DMS114 treated with DMSO at 0.1 percent for 48 hours (cell line): Measurements from ENCODE around the gene KRT5.
"Not testable (repeated sequence)": the region's sequence is repeated elsewhere in the genome, so short reads cannot be mapped to it uniquely, and the experiment has no call there.

Experiments used
- DNase-seq: peaks from one replicate; lab custom pipeline; 2025; ENCODE audit not compliant: unreplicated experiment; lab: John Stamatoyannopoulos, UW

The KRT5 gene

GRCh38 chr12:52522346-52523011 is 2.3 kb upstream of the KRT5 start:
- no peak for DNase-seq

DNA sequence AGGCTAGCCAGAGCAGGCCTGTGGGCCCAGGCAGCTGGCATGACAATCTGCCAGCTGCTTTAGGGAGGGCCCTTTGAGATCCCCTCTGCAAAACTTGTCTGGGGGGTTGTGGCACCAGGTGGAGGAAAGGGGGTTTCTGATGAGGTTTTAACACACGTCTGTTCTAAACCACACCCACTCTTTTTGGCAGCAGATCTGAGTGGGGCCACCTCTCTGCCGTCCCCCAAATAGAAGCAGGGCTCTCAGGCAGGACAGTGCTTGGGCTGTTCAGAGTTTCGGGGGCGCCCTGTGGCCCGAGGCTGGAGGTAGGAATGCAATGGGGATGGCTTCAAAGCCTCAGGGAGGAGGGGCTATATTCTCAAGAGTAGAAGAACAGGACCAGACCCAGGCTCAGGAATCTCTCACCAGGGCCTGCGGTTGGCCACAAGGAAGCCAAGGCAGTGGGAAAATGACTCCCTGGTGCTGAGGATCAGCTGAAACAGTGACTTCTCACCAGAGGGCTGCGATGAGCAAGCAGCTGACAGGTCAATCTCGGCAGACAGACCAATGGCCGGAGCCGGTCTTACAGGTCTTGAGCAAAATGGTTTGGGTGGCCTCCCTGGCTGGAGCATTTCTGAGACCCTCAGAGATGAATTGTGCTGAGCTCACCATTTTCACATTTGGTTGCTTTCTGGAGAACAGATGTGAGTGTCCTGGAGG is 1.5 kb upstream of the KRT5 start:
- no peak for DNase-seq

DNA sequence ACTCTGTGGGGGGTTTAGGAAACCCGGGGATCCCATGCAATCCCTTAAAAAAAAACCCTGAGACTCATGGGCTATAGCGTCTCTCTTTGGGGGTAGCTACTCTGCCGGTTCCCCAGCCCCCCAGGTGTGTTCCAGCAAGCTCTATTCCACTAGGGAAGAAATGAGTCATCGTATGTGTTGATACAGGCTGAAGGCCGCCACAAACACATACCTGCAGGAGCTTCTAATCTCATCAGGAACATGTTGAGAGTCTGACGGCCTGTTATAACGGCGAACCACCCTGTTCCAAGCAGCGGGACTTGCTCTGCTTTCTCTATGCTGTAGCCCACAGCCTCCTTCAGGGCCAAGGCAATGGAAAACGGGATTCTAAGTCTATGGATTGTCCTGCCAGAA is 977 bp upstream of the KRT5 start:
- no peak for DNase-seq

- DNase-seq: no peak
Measured at GRCh38 chr12:52519387-52519703, 849 bp downstream of the KRT5 start.

- no peak for DNase-seq
Measured at GRCh38 chr12:52518574-52519386, 1.4 kb downstream of the KRT5 start.

DNA sequence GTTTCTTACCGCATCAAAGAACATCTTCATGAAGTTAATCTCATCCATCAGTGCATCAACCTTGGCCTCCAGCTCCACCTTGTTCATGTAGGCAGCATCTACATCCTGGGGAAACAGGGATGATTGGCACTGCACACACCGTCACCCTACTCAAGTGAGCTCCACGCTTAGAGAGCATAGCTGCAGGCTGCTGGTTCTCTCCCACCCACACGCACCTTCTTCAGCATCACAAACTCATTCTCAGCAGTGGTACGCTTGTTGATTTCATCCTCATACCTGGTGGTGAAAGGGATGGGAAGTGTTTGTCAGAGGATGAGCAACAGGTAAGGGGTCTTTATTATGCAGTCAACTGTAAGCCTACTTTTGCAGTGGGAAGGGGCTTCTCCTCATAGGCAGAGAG is 2.3 kb downstream of the KRT5 start:
- no peak for DNase-seq

DNA sequence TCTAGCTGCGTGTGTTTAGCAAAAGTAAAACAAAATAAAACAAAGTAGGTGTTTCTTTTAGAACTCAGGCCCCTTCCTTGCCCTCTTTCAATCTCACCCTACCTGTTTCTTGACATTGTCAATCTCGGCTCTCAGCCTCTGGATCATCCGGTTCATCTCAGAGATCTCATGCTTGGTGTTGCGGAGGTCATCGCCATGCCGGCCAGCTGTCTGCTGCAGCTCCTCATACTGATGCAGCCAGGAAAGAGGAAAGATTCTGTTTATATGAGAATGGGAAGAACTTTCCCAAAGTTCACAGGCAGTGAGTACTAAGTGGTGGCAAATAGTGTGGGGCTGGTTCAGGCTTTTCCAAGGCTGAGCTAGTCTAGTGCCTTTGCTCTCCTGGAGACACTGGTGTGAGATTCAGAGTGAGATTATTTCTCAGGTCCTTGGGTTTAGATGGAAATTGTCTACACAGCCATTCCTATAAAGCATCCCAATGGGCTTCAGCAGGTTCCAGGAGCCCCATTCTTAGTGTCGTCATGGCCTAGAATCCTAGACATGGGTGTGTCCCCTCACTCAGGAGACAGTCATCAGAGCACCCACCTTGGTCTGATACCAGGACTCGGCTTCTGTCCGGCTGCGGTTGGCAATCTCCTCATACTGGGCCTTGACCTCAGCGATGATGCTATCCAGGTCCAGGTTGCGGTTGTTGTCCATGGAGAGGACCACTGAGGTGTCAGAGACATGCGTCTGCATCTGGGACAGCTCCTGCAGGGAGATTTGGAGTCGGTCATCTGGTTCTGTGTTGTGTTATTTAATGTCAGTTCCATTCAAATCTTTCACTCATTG is 3.0 kb downstream of the KRT5 start:
- no peak for DNase-seq

GRCh38 chr12:52515927-52516831 is 4.0 kb downstream of the KRT5 start:
- no peak for DNase-seq

- DNase-seq: no peak
Measured at GRCh38 chr12:52515319-52515646, 4.9 kb downstream of the KRT5 start.

DNA sequence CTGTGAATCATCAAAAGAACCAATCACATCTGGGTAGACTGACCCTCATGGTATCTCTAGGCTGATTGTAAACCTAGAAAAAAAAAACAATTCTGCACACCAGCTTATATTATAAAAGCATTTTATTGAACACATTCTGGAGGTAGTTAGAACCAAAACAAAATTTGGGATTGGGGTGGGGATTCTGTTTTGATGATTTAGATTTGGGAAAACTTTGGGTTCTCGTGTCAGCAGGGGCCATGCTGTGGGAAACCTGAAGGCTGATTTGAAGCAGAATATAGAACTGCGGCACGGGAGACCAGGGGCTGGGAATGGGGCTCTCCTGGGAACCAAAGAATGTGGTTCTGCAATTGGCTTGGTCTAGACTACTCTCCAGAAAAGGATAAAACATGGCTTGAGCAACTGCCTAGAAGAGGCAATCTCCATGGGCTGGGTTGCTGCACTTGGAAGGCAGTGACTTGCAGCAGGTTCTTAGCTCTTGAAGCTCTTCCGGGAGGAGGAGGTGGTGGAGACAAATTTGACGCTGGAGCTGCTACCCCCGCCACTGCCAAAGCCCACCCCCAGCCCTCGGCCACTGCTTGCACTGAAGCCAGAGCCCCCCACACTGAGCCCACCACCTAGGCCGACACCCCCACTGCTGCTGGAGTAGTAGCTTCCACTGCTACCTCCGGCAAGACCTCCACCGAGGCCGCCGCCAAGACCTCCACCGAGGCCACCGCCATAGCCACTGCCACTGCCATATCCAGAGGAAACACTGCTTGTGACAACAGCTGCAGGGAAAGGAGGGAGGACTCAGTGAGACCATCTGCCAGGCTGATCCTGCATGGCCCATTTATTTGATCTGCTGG is 5.5 kb downstream of the KRT5 start:
- DNase-seq: no peak

GRCh38 chr12:52513736-52514135 is 6.5 kb downstream of the KRT5 start:
- no peak for DNase-seq

DNA sequence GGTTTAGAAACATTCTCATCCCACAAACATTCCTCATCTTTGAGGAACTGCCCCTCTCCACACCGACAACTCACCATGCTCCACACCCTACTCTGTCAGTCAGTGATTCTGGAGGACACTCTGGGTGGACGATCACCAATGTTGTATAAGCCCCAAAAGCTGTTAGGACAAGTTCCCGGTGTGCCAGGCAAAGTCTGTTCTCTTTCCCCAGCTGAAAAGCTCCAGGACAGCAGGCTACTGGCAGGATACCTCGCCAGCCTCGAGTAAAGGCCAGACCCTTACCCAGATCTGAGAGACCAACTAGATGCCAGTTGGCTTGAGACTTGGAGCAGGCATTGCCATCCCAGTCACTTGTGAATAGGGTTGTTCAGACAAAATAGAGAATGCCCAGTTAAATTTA is 12.0 kb downstream of the KRT5 start:
- DNase-seq: no peak

- peak; percentile 15 for DNase-seq
Measured at GRCh38 chr12:52506858-52507715, 13.1 kb downstream of the KRT5 start.

DNA sequence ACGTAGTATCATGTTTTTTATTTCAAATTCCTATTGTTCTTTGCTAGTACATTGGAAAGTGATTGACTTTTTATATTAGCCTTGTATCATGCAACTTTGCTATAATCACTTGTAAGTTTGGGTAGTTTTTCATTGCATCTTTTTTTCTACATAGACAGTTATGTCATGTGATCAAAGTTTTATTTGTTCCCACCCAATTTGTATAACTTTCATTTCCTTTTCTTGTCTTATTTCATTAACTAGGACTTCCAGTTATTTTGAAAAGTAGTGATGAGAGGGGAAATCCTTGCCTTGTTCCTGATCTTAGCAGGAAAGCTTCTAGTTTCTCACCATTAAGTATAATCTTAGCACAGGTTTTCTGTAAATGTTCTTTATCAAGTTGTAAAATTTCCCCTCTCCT is 17.3 kb downstream of the KRT5 start:
- no peak for DNase-seq

DNA sequence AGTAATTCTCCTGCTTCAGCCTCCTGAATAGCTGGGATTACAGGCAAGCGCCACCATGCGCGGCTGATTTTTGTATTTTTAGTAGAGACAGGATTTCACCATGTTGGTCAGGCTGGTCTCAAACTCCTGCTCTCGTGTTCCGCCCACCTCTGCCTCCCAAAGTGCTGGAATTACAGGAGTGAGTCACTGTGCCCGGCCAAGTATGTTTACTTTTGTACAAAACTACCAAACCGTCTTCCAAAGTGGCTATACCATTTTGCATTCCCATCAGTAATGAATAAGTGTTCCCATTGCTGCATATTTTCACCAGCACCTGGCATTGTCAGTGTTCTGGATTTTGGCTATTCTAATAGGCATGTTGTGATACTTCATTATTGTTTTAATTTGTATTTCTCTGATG is 18.7 kb downstream of the KRT5 start:
- DNase-seq: no peak

- DNase-seq: not testable (repeated sequence)
Measured at GRCh38 chr12:52500574-52500973, 19.6 kb downstream of the KRT5 start.

DNA sequence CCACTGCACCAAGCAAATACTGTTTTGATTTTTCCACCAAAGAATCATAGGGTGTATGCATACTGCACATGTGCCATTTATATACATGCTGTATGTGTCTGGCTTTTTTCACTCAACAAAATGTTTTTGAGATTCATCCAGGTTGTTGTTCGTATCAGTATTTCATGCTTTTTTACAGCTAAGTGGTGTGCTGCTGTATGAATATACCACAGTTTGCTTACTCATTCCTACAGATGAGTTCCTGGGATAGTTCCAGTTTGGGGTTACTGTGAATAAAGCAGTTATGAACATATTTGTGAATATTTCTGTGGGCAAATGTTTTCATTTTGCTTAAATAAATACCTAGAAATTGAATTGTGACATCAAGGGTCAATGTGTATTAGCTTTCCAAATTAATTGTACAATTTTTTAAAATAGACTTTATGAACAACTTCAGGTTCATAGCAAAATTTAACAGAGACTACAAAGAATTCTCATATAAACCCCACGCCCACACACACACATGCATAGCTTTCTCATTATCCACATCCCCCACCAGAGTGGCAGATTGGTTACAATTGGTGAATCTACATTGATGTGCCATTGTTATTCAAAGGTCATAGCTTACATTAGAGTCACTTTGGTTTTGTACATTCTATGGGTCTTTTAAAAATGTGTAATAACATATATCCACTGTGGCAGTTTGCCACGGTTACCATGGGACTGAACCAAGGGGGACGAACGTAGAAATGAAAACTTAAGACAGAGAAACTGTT is 20.2 kb downstream of the KRT5 start:
- no peak for DNase-seq

DNA sequence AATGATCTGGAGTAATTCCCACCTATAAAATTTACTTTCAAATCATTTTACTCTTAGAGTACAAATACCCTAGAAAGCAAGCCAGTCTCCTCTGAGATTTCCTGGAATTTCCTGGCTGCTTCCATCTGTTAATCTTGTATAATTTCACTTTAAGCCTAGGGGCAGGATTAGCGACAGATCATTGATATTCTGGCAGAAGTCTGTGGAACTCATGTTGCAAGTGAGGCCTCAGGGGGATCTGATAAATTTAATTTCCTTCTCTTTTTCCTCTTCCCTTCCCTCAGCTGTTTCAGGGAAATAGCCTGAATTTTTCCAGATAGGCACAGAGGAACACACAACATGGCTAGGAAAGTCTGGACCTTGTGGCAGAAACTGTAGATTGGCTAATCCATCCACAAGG is 21.2 kb downstream of the KRT5 start:
- DNase-seq: no peak
